ENCODE measurements around the gene C6orf136. TPM values are rescaled to one million over a fixed set of nuclear protein-coding genes. Genes with fewer than 3 reads are reported as not detected.
"Not testable (repeated sequence)": the region's sequence is repeated elsewhere in the genome, so short reads cannot be mapped to it uniquely, and the experiment has no call there.

C6orf136 gene
- polyA plus RNA-seq, 12 donors = 8.4 to 75.6 (median 15.7) TPM; not detected in 1

- no peak for DNase-seq
These were observed 8.8 kb downstream of the C6orf136 start for GRCh38 chr6:30655743-30656094.

- DNase-seq = no peak
These were observed 9.6 kb downstream of the C6orf136 start for GRCh38 chr6:30656513-30656912.

GRCh38 chr6:30657454-30657853, 10.5 kb downstream of the C6orf136 start:
- DNase-seq = no peak

GRCh38 chr6:30657922-30658321, 11.0 kb downstream of the C6orf136 start:
- not testable (repeated sequence) for DNase-seq

GRCh38 chr6:30664994-30665767, 18.2 kb downstream of the C6orf136 start:
- no peak for DNase-seq

GRCh38 chr6:30666300-30666699, 19.4 kb downstream of the C6orf136 start:
- DNase-seq = not testable (repeated sequence)

GRCh38 chr6:30670760-30671527, 24.0 kb downstream of the C6orf136 start:
- DNase-seq = no peak

- peak; percentile 97 for DNase-seq
These were observed 25.7 kb downstream of the C6orf136 start, which contains the start of gene DHX16 for GRCh38 chr6:30672445-30673253. Gene DHX16, minus strand, starts transcription at chr6:30673006. Its CDS starts 165 bp downstream, at chr6:30672841.

GRCh38 chr6:30676660-30677285, 29.8 kb downstream of the C6orf136 start:
- no peak for DNase-seq

- DNase-seq = peak; percentile 85
These were observed 32.2 kb downstream of the C6orf136 start for GRCh38 chr6:30678964-30679726.

GRCh38 chr6:30679765-30680535, 33.0 kb downstream of the C6orf136 start:
- no peak for DNase-seq

GRCh38 chr6:30681766-30682142, 34.8 kb downstream of the C6orf136 start:
- DNase-seq = no peak

GRCh38 chr6:30682143-30683117, 35.5 kb downstream of the C6orf136 start:
- DNase-seq = no peak

- no peak for DNase-seq
These were observed 36.4 kb downstream of the C6orf136 start for GRCh38 chr6:30683183-30683979.

- no peak for DNase-seq
These were observed 37.0 kb downstream of the C6orf136 start for GRCh38 chr6:30683980-30684338.

GRCh38 chr6:30684386-30685156, 37.6 kb downstream of the C6orf136 start:
- no peak for DNase-seq

Measured in muscle of arm (tissue), 12 donors.